HG03521 (cell line): ENCODE measurements around the gene SLC47A2.
A peak's percentile ranks its signal among the peaks of the same experiment; 100 is the strongest.
"Not testable (repeated sequence)": the region's sequence is repeated elsewhere in the genome, so short reads cannot be mapped to it uniquely, and the experiment has no call there.

Experiments used
- ATAC-seq: cut with Tn5 transposase; IDR thresholded peaks from one replicate; pipeline ENCODE4 v1.9.1; 2021; ENCODE audit warnings: mild to moderate bottlenecking, moderate library complexity; ENCODE audit not compliant: unreplicated experiment

The SLC47A2 gene

GRCh38 chr17:19672009-19672750 lies 44.2 kb downstream of the SLC47A2 start:
- no peak for ATAC-seq

- ATAC-seq, result no peak
Observed at GRCh38 chr17:19671433-19671832, 45.0 kb downstream of the SLC47A2 start.

GRCh38 chr17:19670908-19671307 lies 45.5 kb downstream of the SLC47A2 start:
- no peak for ATAC-seq

- not testable (repeated sequence) for ATAC-seq
Observed at GRCh38 chr17:19669680-19670079, 46.7 kb downstream of the SLC47A2 start.

- ATAC-seq, result no peak
Observed at GRCh38 chr17:19664821-19665181, 51.6 kb downstream of the SLC47A2 start.

- no peak for ATAC-seq
Observed at GRCh38 chr17:19664136-19664820, 52.1 kb downstream of the SLC47A2 start.

GRCh38 chr17:19663097-19663496 lies 53.3 kb downstream of the SLC47A2 start:
- no peak for ATAC-seq

- ATAC-seq, result no peak
Observed at GRCh38 chr17:19661121-19661520, 55.3 kb downstream of the SLC47A2 start.

GRCh38 chr17:19660219-19660870 lies 56.0 kb downstream of the SLC47A2 start:
- no peak for ATAC-seq

GRCh38 chr17:19659366-19660177 lies 56.8 kb downstream of the SLC47A2 start:
- ATAC-seq, result no peak

- no peak for ATAC-seq
Observed at GRCh38 chr17:19656851-19657581, 59.4 kb downstream of the SLC47A2 start.

- no peak for ATAC-seq
Observed at GRCh38 chr17:19656336-19656735, 60.0 kb downstream of the SLC47A2 start.

GRCh38 chr17:19654896-19655295 lies 61.5 kb downstream of the SLC47A2 start:
- no peak for ATAC-seq

- ATAC-seq, result no peak
Observed at GRCh38 chr17:19654342-19654886, 62.0 kb downstream of the SLC47A2 start.

GRCh38 chr17:19652595-19652994 lies 63.8 kb downstream of the SLC47A2 start:
- ATAC-seq, result no peak

GRCh38 chr17:19651451-19652238 lies 64.7 kb downstream of the SLC47A2 start:
- no peak for ATAC-seq

GRCh38 chr17:19650826-19651225 lies 65.6 kb downstream of the SLC47A2 start:
- ATAC-seq, result no peak

- ATAC-seq, result no peak
Observed at GRCh38 chr17:19649274-19649541, 67.2 kb downstream of the SLC47A2 start.

GRCh38 chr17:19648475-19649273 lies 67.7 kb downstream of the SLC47A2 start, which contains the start of gene ALDH3A2:
Gene ALDH3A2, plus strand, starts transcription at chr17:19648751. Its CDS starts 221 bp downstream, at chr17:19648972.
- ATAC-seq, result peak; percentile 90
